GM19099 (cell line): ENCODE data around the gene FCER1G.
A peak's percentile ranks its signal among the peaks of the same experiment; 100 is the strongest.

Source experiments
- POLR2A ChIP-seq: IDR thresholded peaks from 3 replicates; pipeline ENCODE4 v1.6.1; 2011; ENCODE audit warnings: low read depth; ENCODE audit not compliant: insufficient read length; ENCODE audit errors: extremely low read depth

The FCER1G gene

GRCh38 chr1:161227196-161227871, 12.2 kb downstream of the FCER1G start:
- TF ChIP-seq POLR2A = no peak

- no peak for TF ChIP-seq POLR2A
Observed at GRCh38 chr1:161228032-161228431, 12.9 kb downstream of the FCER1G start.

- TF ChIP-seq POLR2A = no peak
Observed at GRCh38 chr1:161229896-161230295, 14.8 kb downstream of the FCER1G start.

GRCh38 chr1:161230762-161231161, 15.7 kb downstream of the FCER1G start:
- no peak for TF ChIP-seq POLR2A

GRCh38 chr1:161233102-161233501, 18.0 kb downstream of the FCER1G start:
- TF ChIP-seq POLR2A = no peak

GRCh38 chr1:161235957-161236775, 21.1 kb downstream of the FCER1G start:
- TF ChIP-seq POLR2A = no peak

GRCh38 chr1:161238039-161238473, 23.0 kb downstream of the FCER1G start, which contains the start of gene NR1I3:
TSS of gene NR1I3 (minus strand) at chr1:161238203. CDS start at chr1:161236565, 1,638 bp downstream.
- TF ChIP-seq POLR2A = no peak

- TF ChIP-seq POLR2A = no peak
Observed at GRCh38 chr1:161241682-161242081, 26.6 kb downstream of the FCER1G start.

GRCh38 chr1:161242313-161242712, 27.2 kb downstream of the FCER1G start:
- no peak for TF ChIP-seq POLR2A

- no peak for TF ChIP-seq POLR2A
Observed at GRCh38 chr1:161244888-161245287, 29.8 kb downstream of the FCER1G start.

- TF ChIP-seq POLR2A = no peak
Observed at GRCh38 chr1:161250829-161251228, 35.7 kb downstream of the FCER1G start.

- no peak for TF ChIP-seq POLR2A
Observed at GRCh38 chr1:161251579-161251978, 36.5 kb downstream of the FCER1G start.

GRCh38 chr1:161258439-161259344, 43.6 kb downstream of the FCER1G start, which contains the start of gene PCP4L1:
TSS of gene PCP4L1 (plus strand) at chr1:161258745. CDS start at chr1:161258975, 230 bp downstream.
- TF ChIP-seq POLR2A = peak; percentile 38

GRCh38 chr1:161259345-161259702, 44.2 kb downstream of the FCER1G start:
- TF ChIP-seq POLR2A = no peak

- no peak for TF ChIP-seq POLR2A
Observed at GRCh38 chr1:161259765-161260164, 44.7 kb downstream of the FCER1G start.
